DND-41 (cell line): ENCODE data around the gene IL4I1.

Experiments used
- ATAC-seq: fragments of 200-7000 bp; cut with Tn5 transposase; 3 replicates; pipeline ENCODE4 v1.9.1; 2021; ENCODE audit warnings: low read depth; ENCODE audit not compliant: insufficient read depth
- DNase-seq: peaks from one replicate; pipeline ENCODE4 v3.0.0-alpha.2; 2020
- H2AFZ ChIP-seq: 2 replicates; pipeline ENCODE4 v1.6.0; 2012; ENCODE audit warnings: low read depth, low read length
- H3K27ac ChIP-seq: 2 replicates; pipeline ENCODE4 v1.5.1; 2012; ENCODE audit warnings: low read length, inconsistent platforms
- H3K27me3 ChIP-seq: fragments of 200-600 bp; sonication (generic); 2 replicates; pipeline ENCODE4 v1.6.0; 2012; ENCODE audit warnings: low read length, mild to moderate bottlenecking, inconsistent platforms; ENCODE audit not compliant: insufficient read depth, poor library complexity
- H3K36me3 ChIP-seq: 2 replicates; pipeline ENCODE4 v1.5.1; 2012; ENCODE audit warnings: low read length, inconsistent platforms; ENCODE audit not compliant: insufficient read depth
- H3K4me1 ChIP-seq: 2 replicates; pipeline ENCODE4 v1.5.1; 2012; ENCODE audit warnings: mild to moderate bottlenecking, low read length; ENCODE audit not compliant: insufficient read depth
- H3K4me2 ChIP-seq: 2 replicates; pipeline ENCODE4 v1.6.0; 2012; ENCODE audit warnings: mild to moderate bottlenecking, moderate library complexity, low read length, inconsistent platforms; ENCODE audit not compliant: insufficient read depth
- H3K4me3 ChIP-seq, 2 experiments: fragments of 200-600 bp in 1 of 2; shearing (Covaris generic) in 1 of 2; 2 replicates each; pipeline ENCODE4 v1.5.1; 2012 to 2016; ENCODE audit warnings: inconsistent platforms in 2 of 2, low read length in 2 of 2, mild to moderate bottlenecking in 2 of 2, low read depth in 1 of 2, moderate library complexity in 1 of 2
- H3K79me2 ChIP-seq: 2 replicates; pipeline ENCODE4 v1.6.0; 2012; ENCODE audit warnings: low read length, inconsistent platforms; ENCODE audit not compliant: insufficient read depth
- H3K9ac ChIP-seq: 2 replicates; pipeline ENCODE4 v1.6.0; 2012; ENCODE audit warnings: low read depth, mild to moderate bottlenecking, inconsistent platforms, low read length, moderate library complexity
- H3K9me3 ChIP-seq: 2 replicates; pipeline ENCODE4 v1.5.1; 2012; ENCODE audit warnings: low read length, moderate library complexity, mild to moderate bottlenecking, inconsistent platforms; ENCODE audit not compliant: insufficient read depth, severe bottlenecking
- H4K20me1 ChIP-seq: 2 replicates; pipeline ENCODE4 v1.6.0; 2012; ENCODE audit warnings: low read length; ENCODE audit not compliant: insufficient read depth
- CTCF ChIP-seq: IDR thresholded peaks from 2 replicates; pipeline ENCODE4 v1.5.1; 2012; ENCODE audit warnings: borderline replicate concordance, low read length, moderate library complexity, mild to moderate bottlenecking; ENCODE audit not compliant: poor library complexity, severe bottlenecking; ENCODE audit errors: extremely low read depth
- EZH2 ChIP-seq: IDR thresholded peaks from 3 replicates; pipeline ENCODE4 v1.6.1; 2012; ENCODE audit warnings: borderline replicate concordance, low read depth, mild to moderate bottlenecking, moderate library complexity, low read length, inconsistent platforms; ENCODE audit not compliant: severe bottlenecking

Gene IL4I1

GRCh38 chr19:49889038-49889686, 7.5 kb downstream of the IL4I1 start:
- DNase-seq: no peak
- no peak overlapping the region for H3K9ac ChIP-seq
- H4K20me1 ChIP-seq: no peaks in the 10 kb centered on the region; the same call in 1 of the 2 replicates
- no peak overlapping the region for H3K4me2 ChIP-seq
- no peaks in the 10 kb centered on the region for H3K27me3 ChIP-seq
- H3K9me3 ChIP-seq: no peaks in the 10 kb centered on the region
- TF ChIP-seq CTCF (no peak), EZH2 (no peak)
- H3K4me3 ChIP-seq: no peak overlapping the region
- H3K4me1 ChIP-seq: no peaks in the 10 kb centered on the region
- H3K79me2 ChIP-seq: no peaks in the 10 kb centered on the region
- no peak overlapping the region for H3K27ac ChIP-seq
- H2AFZ ChIP-seq: no peak overlapping the region
- no peak for ATAC-seq
- peaks cover 11% of the 10 kb centered on the region for H3K36me3 ChIP-seq

GRCh38 chr19:49888510-49888824, 8.2 kb downstream of the IL4I1 start:
- Histone ChIP-seq H3K27me3 (no peaks in the 10 kb centered on the region), H3K4me3 (no peak overlapping the region), H3K4me1 (no peaks in the 10 kb centered on the region), H3K27ac (no peak overlapping the region), H3K4me2 (no peak overlapping the region), H4K20me1 (no peaks in the 10 kb centered on the region; the same call in 1 of the 2 replicates), H3K79me2 (no peaks in the 10 kb centered on the region), H3K36me3 (peaks cover 18% of the 10 kb centered on the region), H2AFZ (no peak overlapping the region), H3K9me3 (no peaks in the 10 kb centered on the region), H3K9ac (no peak overlapping the region)
- DNase-seq (no peak), ATAC-seq (no peak)
- TF ChIP-seq CTCF (no peak), EZH2 (no peak)

GRCh38 chr19:49887665-49888509, 8.8 kb downstream of the IL4I1 start:
- no peaks in the 10 kb centered on the region for H3K4me1 ChIP-seq
- H3K4me2 ChIP-seq: no peak overlapping the region
- H4K20me1 ChIP-seq: no peaks in the 10 kb centered on the region; the same call in 1 of the 2 replicates
- no peak overlapping the region for H3K27ac ChIP-seq
- peaks cover 23% of the 10 kb centered on the region for H3K36me3 ChIP-seq
- H2AFZ ChIP-seq: no peak overlapping the region
- H3K79me2 ChIP-seq: no peaks in the 10 kb centered on the region
- no peaks in the 10 kb centered on the region for H3K27me3 ChIP-seq
- TF ChIP-seq CTCF (no peak), EZH2 (no peak)
- ATAC-seq (no peak), DNase-seq (no peak)
- no peak overlapping the region for H3K9ac ChIP-seq
- no peak overlapping the region for H3K4me3 ChIP-seq
- no peaks in the 10 kb centered on the region for H3K9me3 ChIP-seq
